NCI-H524 (cell line): ENCODE measurements around the gene LRRC3.
"Not testable (repeated sequence)": the region's sequence is repeated elsewhere in the genome, so short reads cannot be mapped to it uniquely, and the experiment has no call there.

ENCODE experiments used
- DNase-seq, 2 experiments: peaks; one replicate each; lab custom pipeline; 2025; lab: John Stamatoyannopoulos, UW

The LRRC3 gene

GRCh38 chr21:44497703-44498126 is 42.4 kb downstream of the LRRC3 start:
- DNase-seq = no peak

- DNase-seq = no peak
Measured at GRCh38 chr21:44498280-44499210, 43.2 kb downstream of the LRRC3 start.

DNA sequence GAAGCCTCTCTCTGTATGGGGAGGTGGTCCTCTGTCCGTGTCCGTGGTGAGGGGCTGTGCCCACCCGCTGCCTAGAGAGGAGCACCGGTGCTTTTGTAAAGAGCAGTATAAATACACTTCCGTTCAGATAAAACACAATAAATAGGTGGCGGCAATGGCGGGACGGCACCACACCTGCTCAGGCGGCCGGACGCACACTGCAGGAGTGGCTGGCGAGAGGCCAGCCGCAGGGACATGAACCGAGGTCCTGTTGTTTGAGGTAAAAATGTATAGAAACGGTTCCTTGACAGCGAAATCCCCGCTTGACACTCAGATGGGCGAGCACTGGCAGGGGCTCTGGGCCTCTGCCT is 43.9 kb downstream of the LRRC3 start:
- no peak for DNase-seq

DNA sequence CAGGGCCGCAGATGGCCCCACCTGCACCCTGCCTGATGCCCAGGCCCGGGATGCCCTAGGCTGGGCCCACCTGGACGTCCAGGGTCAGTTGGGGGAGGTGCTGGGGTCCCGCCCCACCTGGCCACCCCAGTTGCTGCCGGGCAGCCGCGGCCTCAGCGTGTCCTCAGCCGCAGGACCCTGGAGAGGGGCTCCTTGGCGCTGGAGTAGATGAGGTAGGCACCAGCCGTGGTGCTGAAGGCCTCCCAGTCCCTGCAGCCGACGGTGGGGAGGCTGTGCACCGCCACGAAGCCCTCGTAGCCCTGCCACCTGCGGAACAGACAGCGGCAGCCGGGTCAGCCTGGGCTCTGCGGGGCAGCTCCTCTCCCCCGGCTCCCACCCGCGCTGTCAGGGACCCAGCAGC is 44.3 kb downstream of the LRRC3 start:
- DNase-seq = no peak

DNA sequence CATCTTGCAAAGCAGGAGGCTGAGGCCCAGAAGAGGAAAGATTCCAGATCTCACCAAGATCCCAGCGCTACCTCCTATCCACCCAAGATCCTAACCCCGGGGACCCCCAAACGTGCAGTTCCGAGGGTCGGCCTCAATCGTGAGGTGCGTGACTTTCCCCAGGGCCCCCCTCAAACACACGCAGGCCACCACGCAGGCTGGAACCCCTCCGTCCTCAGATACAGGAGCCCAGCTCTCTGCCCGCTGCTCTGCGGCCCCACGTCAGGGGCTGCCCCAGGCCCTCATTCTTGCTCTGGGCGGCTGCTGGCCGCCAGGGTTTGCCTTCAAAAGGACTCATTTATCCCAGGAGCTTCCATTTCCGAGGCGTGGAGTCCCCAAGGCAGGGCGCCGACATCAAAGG is 44.8 kb downstream of the LRRC3 start:
- no peak for DNase-seq

DNA sequence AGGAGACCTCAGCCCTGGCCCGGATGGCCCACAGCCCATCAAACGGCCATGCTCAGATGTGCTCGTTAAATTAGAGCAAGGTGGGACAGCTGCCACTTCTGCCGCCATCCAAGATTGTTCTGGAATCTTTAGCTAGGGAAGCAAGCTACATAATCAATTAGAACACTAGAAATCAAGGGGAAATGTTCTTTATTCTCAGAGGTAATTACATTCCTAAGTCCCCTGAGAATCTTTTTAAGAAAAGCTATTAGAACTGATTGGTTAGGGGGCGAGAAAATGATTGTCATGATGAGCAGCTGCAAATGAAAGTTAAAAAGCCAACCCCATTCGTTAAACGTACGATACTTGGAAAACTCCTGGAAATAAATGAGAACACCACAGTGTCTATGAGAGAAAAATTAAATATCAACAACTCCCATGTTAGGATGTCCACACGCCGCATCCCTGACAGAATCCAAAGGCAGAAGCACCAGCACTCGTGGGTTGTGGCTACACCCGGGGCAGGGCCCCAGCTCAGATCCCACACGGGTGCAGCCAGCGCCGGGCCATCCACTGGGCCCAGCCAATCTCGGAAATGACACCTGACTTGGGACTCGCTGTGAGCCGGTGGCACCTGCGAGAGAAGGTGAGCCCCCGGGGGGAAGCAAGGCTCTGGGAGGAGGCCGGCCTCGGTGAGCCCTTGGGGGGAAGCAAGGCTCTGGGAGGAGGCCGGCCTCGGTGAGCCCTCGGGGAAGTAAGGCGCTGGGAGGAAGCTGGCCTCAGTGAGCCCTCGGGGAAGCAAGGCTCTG is 47.1 kb downstream of the LRRC3 start:
- DNase-seq = no peak

DNA sequence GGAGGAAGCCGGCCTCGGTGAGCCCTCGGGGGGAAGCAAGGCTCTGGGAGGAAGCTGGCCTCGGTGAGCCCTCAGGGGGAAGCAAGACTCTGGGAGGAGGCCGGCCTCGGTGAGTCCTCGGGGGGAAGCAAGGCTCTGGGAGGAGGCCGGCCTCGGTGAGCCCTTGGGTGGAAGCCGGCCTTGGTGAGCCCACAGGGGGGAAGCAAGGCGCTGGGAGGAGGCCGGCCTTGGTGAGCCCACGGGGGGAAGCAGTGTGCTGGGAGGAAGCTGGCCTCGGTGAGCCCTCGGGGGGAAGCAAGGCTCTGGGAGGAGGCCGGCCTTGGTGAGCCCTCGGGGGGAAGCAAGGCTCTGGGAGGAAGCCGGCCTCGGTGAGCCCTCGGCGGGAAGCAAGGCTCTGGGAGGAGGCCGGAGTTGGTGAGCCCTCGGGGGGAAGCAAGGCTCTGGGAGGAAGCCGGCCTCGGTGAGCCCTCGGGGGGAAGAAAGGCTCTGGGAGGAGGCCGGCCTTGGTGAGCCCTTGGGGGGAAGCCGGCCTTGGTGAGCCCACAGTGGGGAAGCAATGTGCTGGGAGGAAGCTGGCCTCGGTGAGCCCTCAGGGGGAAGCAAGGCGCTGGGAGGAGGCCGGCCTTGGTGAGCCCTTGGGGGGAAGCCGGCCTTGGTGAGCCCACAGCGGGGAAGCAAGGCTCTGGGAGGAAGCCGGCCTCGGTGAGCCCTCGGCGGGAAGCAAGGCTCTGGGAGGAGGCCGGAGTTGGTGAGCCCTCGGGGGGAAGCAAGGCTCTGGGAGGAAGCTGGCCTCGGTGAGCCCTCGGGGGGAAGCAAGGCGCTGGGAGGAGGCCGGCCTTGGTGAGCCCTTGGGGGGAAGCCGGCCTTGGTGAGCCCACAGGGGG is 47.9 kb downstream of the LRRC3 start:
- DNase-seq = not testable (repeated sequence)

DNA sequence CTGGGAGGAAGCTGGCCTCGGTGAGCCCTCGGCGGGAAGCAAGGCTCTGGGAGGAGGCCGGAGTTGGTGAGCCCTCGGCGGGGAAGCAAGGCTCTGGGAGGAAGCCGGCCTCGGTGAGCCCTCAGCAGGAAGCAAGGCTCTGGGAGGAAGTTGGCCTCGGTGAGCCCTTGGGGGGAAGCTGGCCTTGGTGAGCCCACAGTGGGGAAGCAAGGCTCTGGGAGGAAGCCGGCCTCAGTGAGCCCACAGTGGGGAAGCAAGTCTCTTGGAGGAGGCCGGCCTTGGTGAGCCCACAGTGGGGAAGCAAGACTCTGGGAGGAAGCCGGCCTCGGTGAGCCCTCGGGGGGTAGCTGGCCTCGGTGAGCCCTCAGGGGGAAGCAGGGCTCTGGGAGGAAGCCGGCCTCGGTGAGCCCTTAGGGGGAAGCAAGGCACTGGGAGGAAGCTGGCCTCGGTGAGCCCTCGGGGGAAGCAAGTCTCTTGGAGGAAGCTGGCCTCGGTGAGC is 48.6 kb downstream of the LRRC3 start:
- no peak for DNase-seq

GRCh38 chr21:44505673-44506278 is 50.5 kb downstream of the LRRC3 start:
- DNase-seq = no peak

- no peak for DNase-seq
Measured at GRCh38 chr21:44506279-44507255, 51.3 kb downstream of the LRRC3 start.

DNA sequence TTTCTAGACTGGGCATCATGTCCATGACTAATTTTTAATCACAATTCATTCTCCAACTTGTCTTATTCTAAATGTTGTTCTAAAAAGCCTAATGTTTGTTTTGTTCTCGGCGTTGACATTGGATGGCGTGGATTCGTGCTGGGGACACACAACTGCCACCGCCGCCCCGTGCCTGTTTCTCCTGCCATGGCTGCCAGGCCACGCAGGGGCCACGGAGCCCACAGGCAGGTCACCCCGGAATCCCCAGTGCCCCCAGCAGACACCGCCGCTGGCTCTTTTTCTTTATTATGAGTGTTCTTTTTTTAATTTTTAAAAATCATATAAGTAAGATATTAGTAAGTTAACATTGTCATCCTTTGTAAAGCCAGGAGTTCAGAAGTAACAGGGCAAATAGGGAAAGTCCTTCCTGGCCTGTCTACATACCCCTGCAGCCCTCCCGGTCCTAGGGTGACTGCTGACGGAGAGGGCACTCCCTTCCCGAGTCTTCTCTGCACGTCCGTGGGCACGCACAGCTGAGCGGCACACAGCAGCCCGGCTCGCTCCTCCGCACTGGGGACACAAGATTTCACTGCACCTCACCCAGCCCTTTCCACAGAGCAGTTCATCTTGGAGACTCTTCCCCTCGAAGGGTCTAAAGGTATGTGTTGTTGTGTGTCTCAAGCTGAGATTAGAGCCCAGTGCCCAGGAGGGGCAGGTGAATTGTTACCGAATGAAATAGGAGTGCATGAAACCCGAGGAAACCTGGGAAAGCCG is 52.5 kb downstream of the LRRC3 start:
- DNase-seq = no peak

DNA sequence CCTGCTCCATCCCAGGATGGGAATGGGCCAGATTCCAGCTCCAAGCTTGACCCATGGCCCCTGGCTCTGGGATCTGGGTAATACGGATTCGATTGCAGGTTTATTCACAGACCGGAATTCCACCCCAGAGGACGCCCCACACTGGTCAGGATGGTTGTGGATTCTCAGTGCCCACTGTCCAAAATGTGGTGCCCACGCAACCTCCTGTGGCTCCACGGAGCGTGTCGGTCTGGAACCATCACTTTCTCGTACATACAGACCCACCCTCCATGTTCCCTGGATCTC is 53.1 kb downstream of the LRRC3 start:
- no peak for DNase-seq

DNA sequence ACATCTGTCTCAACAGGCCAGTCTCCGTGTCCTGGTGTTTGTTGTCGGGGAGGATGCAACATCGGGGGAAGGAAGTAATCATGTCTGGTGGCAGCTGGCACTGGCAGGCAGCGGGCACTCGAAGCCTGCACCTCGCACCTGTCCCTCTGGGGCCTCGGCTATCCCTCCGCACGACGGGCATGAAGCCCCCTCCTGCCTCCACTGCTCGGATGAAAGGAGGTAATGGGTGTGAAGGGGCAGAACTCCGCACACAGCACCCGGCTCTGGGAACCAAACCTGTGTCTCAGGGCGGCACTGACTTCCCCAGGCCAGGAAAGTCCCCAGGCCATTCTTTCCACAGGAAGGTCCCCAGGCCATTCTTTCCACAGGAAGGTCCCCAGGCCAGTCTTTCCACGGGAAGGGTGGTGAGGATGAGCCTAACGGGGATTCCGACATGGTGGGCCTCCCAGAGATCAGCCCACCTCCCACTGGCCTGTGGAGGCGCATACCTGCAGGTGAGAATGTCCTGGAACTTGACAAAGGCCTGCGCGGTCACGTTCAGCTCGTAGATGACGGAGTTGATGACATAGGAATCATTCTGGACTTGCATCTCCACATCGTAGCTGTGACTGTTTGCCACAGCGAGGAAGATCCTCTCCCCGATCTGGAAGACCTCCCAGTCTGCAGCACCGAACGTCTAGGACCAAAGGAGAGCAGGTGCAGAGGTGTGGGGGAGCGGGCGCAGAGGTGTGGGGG is 53.6 kb downstream of the LRRC3 start:
- peak in 1 of 2 experiments; percentile 61 for DNase-seq

DNA sequence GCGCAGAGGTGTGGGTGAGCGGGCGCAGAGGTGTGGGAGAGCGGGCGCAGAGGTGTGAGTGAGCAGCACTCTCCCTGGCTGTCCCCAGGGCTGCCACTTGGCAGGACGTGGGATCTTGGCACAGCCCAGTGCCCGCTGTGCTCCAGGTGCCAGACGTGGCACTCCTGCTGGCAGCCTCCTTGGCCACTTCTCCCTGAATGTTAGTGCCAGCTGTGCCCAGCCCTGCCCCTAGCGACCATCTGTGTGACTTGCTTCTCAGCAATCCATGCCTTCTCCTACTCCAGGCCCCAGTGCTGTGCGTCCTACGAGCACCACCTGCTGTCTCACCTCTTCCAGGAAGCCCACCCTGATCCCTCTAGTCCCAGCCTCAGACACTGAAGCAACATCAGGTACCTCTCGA is 54.2 kb downstream of the LRRC3 start:
- DNase-seq = peak; percentile 87 to 93

DNA sequence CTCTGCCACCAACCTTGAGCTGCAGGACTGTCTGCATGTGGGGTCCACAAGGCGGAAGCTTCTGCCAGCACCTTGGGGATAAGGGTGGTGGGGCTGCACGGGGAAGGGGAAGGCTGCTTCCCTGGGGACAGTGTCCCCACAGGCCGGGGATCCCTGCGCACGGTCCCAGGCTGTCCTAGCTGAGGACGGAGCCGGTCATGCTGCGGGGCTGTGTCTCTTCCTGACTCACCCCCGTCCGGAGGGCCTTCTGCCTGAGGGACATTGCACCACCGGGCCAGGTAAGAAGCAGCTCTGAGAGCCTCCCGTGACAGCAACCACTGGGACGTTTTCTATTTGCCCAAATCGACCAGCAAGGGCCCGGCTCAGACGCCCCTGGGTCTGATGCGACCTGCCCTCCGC is 54.8 kb downstream of the LRRC3 start:
- no peak for DNase-seq

DNA sequence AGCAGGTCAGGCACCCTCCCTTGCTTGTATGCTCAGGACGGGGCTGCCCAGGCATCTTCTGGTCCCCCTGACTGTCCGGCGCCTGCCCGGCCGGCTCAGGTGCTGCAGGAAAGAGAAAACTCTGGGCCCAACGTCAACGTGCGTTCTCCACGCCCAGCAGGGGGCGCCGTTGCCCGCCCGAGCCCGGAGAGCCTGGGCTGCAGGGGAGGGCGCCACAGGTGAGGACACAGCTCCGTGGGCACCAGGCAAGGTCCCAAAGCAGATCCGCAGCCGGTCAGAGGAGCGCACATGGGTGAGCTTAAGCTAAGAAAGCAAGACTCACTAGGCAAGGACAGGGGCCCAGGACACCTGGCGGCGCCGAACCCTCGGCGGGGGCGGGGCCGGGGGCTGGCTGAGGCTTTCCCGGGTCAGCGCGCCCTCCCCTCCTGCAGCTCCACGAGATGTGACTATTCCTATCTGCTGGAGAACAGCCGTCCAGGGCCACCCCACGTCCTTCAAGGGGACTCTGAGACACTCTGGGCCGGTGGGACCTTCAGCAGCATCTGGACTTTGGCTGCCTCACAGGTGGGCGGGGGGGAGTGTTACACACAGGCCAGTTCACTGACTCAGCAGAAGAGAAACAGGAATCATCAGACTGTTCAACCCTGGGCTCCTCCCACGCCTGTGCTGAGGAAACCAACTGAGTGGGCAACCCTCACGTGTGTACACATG is 55.4 kb downstream of the LRRC3 start:
- DNase-seq = peak; percentile 65 to 75

DNA sequence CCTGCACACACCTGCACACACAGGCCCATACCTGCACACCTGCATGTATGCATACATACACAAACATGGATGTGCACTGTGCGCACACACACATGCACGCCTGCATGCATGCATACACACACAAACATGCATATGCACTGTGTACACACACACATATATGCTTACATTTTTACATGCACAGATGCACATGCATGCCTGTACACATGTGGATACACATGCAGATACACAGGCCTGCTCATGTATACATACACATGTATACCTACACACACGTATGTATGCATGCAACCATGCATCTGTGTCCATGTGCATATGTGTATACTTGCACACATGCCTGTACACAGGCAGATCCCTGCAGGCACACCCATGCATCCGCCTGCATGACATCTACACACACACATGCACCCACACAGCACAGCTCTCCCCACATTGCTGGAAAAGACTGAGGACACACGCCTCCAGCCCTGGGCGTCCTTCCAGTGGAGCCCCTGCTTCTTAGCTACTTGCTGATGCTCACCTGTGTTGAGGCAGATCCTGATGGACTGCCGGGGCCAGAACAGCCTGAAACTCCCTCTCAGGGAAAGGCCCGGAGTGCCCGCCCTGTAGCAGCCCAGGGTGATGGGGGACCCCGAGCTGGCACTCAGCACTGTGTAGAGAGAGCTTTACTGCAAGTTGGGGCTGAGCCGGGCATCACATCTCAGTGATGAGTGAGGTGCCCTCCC is 56.1 kb downstream of the LRRC3 start:
- DNase-seq = no peak
